ENCODE measurements around the gene SERPINA3. TPM values are rescaled to one million over a fixed set of nuclear protein-coding genes. Genes with fewer than 3 reads are reported as not detected.

The SERPINA3 gene
- total and polyA plus RNA-seq, 10 of the 15 experiments (the other 5 are each of a cell fraction or from before 2014, with no cell fraction given) = 2.2 TPM; not detected in 9

DNA sequence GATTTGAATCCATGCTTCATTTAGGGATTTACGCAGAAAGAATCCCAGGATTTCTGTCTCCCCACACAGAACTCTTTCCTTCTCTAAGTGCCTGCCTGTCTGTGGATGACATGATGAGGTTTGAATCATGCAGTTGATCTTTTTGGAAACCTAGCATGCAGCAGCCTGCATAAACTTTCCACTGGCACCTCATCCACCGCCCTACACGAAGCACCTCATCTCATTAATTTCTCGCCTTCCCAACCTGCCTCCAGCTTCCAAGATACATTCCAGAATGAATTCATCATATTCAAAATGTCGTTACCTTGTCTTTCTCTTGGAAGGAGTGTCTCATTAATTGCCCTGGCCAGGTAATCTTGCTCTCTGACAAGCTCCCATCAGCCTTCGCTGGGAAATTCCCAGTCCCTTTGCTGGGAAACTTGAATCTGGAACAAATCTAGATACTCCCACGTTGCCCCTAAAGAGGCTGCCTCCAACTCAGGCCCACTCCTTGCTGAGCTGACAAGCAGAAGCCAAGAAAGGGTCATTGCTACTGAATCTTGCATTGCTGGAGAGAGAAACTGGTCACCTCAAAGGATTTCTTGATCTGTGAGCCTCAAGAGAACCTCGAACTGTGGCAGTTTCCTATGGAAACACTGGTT, 48.2 kb downstream of the SERPINA3 start (continued):
- TF ChIP-seq, protein P1, sequence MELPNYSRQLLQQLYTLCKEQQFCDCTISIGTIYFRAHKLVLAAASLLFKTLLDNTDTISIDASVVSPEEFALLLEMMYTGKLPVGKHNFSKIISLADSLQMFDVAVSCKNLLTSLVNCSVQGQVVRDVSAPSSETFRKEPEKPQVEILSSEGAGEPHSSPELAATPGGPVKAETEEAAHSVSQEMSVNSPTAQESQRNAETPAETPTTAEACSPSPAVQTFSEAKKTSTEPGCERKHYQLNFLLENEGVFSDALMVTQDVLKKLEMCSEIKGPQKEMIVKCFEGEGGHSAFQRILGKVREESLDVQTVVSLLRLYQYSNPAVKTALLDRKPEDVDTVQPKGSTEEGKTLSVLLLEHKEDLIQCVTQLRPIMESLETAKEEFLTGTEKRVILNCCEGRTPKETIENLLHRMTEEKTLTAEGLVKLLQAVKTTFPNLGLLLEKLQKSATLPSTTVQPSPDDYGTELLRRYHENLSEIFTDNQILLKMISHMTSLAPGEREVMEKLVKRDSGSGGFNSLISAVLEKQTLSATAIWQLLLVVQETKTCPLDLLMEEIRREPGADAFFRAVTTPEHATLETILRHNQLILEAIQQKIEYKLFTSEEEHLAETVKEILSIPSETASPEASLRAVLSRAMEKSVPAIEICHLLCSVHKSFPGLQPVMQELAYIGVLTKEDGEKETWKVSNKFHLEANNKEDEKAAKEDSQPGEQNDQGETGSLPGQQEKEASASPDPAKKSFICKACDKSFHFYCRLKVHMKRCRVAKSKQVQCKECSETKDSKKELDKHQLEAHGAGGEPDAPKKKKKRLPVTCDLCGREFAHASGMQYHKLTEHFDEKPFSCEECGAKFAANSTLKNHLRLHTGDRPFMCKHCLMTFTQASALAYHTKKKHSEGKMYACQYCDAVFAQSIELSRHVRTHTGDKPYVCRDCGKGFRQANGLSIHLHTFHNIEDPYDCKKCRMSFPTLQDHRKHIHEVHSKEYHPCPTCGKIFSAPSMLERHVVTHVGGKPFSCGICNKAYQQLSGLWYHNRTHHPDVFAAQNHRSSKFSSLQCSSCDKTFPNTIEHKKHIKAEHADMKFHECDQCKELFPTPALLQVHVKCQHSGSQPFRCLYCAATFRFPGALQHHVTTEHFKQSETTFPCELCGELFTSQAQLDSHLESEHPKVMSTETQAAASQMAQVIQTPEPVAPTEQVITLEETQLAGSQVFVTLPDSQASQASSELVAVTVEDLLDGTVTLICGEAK (IDR thresholded peaks at IDR 0.05; ENCODE audit: borderline replicate concordance) = no peak
- no peak for TF ChIP-seq ZNF207 (IDR thresholded peaks at IDR 0.05; ENCODE audit: borderline replicate concordance)

DNA sequence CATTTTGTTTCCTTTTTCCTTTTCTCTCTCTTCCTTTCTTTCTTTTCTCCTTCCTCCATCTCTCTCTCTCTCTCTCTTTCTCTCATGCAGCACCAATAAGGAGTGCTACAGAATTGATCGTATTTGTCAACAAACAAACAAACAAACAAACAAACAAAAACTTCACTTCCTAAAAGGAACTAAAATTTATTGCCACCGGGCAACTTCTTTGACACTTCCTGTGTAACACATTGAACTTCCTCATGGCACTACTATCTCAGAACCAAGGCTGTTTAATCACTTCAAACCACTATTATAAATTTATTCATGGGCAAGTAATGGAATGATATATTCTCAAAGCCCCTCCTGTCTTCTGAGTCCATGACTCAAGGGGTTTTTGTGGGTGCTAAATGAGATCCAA, 51.3 kb downstream of the SERPINA3 start:
- Histone ChIP-seq H3K9me3 (replicated peaks; ENCODE audit: control insufficient read depth, insufficient read depth, low read length) (no peaks in the 10 kb centered on the region), H2AFZ (ENCODE audit: control insufficient read depth, low read depth, low read length) (no peak overlapping the region), H3K4me3 (no peak overlapping the region), H4K20me1 (ENCODE audit: control insufficient read depth, insufficient read depth) (no peaks in the 10 kb centered on the region), H3K79me2 (ENCODE audit: control insufficient read depth, insufficient read depth, low read length) (no peaks in the 10 kb centered on the region), H3K27ac (ENCODE audit: control insufficient read depth, insufficient read depth) (no peak overlapping the region), H3K4me1 (ENCODE audit: control insufficient read depth, insufficient read depth, low read length) (no peaks in the 10 kb centered on the region), H3K9ac (ENCODE audit: control insufficient read depth, insufficient read depth, low read length) (no peak overlapping the region), H3K27me3 (replicated peaks in 1 of 2; ENCODE audit: control insufficient read depth in 2 of 2, insufficient read depth in 2 of 2, low read length in 1 of 2) (no peaks in the 10 kb centered on the region; a peak in 1 of 4 replicates), H3K4me2 (ENCODE audit: control insufficient read depth, insufficient read depth) (no peak overlapping the region), H3K36me3 (ENCODE audit: control insufficient read depth in 2 of 2, insufficient read depth in 2 of 2, low read length in 1 of 2) (no peaks in the 10 kb centered on the region)
- ChIA-PET CTCF (no interaction called here), SMC1A (ENCODE audit: uncharacterized antibody, unreplicated experiment) (no interaction called here), POLR2A (no interaction called here), RAD21 (ENCODE audit: unreplicated experiment) (no interaction called here)
- 0% methylated on average over 2 of the region's 2 CpGs for WGBS (ENCODE audit: insufficient coverage, insufficient replicate concordance, low lambda C conversion rate, missing lambda C conversion rate)
- ATAC-seq = no peak
- FAIRE-seq = no peak
- intact Hi-C loops (cut with micrococcal nuclease; ENCODE audit: unreplicated experiment) = no loop called here
- BruUV-seq (replicated peaks) = no TSS peak
- no peak for DNase-seq (ENCODE audit: low read depth, low spot score)
- in situ Hi-C loops (cut with MboI) = no loop called here
- no peak for TF ChIP-seq TARDBP (IDR thresholded peaks at IDR 0.05; ENCODE audit: borderline replicate concordance)
- no peak for TF ChIP-seq EGR1 (IDR thresholded peaks at IDR 0.05; ENCODE audit: borderline replicate concordance in 1 of 2, low read depth in 2 of 2, low read length in 2 of 2)
- TF ChIP-seq GATAD2B (conservative IDR thresholded peaks at IDR 0.05; ENCODE audit: low read depth) = no peak
- TF ChIP-seq, protein P2, sequence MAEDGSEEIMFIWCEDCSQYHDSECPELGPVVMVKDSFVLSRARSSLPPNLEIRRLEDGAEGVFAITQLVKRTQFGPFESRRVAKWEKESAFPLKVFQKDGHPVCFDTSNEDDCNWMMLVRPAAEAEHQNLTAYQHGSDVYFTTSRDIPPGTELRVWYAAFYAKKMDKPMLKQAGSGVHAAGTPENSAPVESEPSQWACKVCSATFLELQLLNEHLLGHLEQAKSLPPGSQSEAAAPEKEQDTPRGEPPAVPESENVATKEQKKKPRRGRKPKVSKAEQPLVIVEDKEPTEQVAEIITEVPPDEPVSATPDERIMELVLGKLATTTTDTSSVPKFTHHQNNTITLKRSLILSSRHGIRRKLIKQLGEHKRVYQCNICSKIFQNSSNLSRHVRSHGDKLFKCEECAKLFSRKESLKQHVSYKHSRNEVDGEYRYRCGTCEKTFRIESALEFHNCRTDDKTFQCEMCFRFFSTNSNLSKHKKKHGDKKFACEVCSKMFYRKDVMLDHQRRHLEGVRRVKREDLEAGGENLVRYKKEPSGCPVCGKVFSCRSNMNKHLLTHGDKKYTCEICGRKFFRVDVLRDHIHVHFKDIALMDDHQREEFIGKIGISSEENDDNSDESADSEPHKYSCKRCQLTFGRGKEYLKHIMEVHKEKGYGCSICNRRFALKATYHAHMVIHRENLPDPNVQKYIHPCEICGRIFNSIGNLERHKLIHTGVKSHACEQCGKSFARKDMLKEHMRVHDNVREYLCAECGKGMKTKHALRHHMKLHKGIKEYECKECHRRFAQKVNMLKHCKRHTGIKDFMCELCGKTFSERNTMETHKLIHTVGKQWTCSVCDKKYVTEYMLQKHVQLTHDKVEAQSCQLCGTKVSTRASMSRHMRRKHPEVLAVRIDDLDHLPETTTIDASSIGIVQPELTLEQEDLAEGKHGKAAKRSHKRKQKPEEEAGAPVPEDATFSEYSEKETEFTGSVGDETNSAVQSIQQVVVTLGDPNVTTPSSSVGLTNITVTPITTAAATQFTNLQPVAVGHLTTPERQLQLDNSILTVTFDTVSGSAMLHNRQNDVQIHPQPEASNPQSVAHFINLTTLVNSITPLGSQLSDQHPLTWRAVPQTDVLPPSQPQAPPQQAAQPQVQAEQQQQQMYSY (CRISPR knock-in tag; IDR thresholded peaks at IDR 0.05) = no peak
- TF ChIP-seq BCLAF1 (IDR thresholded peaks at IDR 0.05) = no peak
- TF ChIP-seq RUNX3 (IDR thresholded peaks at IDR 0.05; ENCODE audit: low read length) = no peak
- TF ChIP-seq ZBTB33 (IDR thresholded peaks at IDR 0.05) = no peak

All from GM12878 (cell line).